DOHH2 (cell line): ENCODE measurements around the gene LTB4R.
"Not testable (repeated sequence)": the region's sequence is repeated elsewhere in the genome, so short reads cannot be mapped to it uniquely, and the experiment has no call there.

ENCODE experiments used
- H3F3A ChIP-seq: fragments of 200-600 bp; sonication (generic), shearing (Covaris generic); 2 replicates; pipeline ENCODE4 v1.6.0; 2016; ENCODE audit warnings: antibody characterized with exemption, mild to moderate bottlenecking; ENCODE audit not compliant: control insufficient read depth, insufficient read depth
- H3K27ac ChIP-seq: fragments of 200-600 bp; sonication (generic); 2 replicates; pipeline ENCODE4 v1.5.1; 2014; ENCODE audit warnings: low read depth, mild to moderate bottlenecking, low read length, moderate library complexity
- H3K27me3 ChIP-seq: fragments of 200-600 bp; sonication (generic); 2 replicates; pipeline ENCODE4 v1.6.1; 2014; ENCODE audit warnings: mild to moderate bottlenecking, low read length, mixed read lengths; ENCODE audit not compliant: control insufficient read depth
- H3K36me3 ChIP-seq: fragments of 200-600 bp; sonication (generic); 2 replicates; pipeline ENCODE4 v1.6.1; 2014; ENCODE audit warnings: mild to moderate bottlenecking, low read length, moderate library complexity, mixed read lengths; ENCODE audit not compliant: control insufficient read depth
- H3K4me1 ChIP-seq: fragments of 200-600 bp; sonication (generic); 2 replicates; pipeline ENCODE4 v1.6.1; 2014; ENCODE audit warnings: mild to moderate bottlenecking, low read length, mixed read lengths; ENCODE audit not compliant: control insufficient read depth
- H3K4me2 ChIP-seq: fragments of 200-600 bp; sonication (generic); 2 replicates; pipeline ENCODE4 v1.6.0; 2014; ENCODE audit warnings: mild to moderate bottlenecking, low read length, moderate library complexity
- H3K4me3 ChIP-seq: fragments of 200-600 bp; sonication (generic); 2 replicates; pipeline ENCODE4 v1.5.1; 2014; ENCODE audit warnings: mild to moderate bottlenecking, low read length, mixed read lengths
- H3K79me2 ChIP-seq: fragments of 200-600 bp; sonication (generic); 2 replicates; pipeline ENCODE4 v1.6.1; 2014; ENCODE audit warnings: mild to moderate bottlenecking, low read length, mixed read lengths; ENCODE audit not compliant: control insufficient read depth
- H3K9me2 ChIP-seq: fragments of 200-600 bp; sonication (generic); replicated peaks from 2 replicates; pipeline ENCODE4 v1.6.1; 2014; ENCODE audit warnings: mild to moderate bottlenecking, low read length, mixed read lengths; ENCODE audit not compliant: control insufficient read depth
- H3K9me3 ChIP-seq: fragments of 200-600 bp; sonication (generic); 2 replicates; pipeline ENCODE4 v1.6.1; 2014; ENCODE audit warnings: antibody characterized with exemption, low read length, mixed read lengths; ENCODE audit not compliant: control insufficient read depth, insufficient read depth
- H4K20me1 ChIP-seq: fragments of 200-600 bp; sonication (generic); 2 replicates; pipeline ENCODE4 v1.6.0; 2014; ENCODE audit warnings: low read depth, mild to moderate bottlenecking, antibody characterized with exemption, low read length, moderate library complexity; ENCODE audit not compliant: control insufficient read depth, insufficient read depth
- CTCF ChIP-seq: fragments of 200-600 bp; sonication (generic); IDR thresholded peaks from one replicate; pipeline ENCODE4 v1.5.1; 2014; ENCODE audit warnings: antibody characterized with exemption, mild to moderate bottlenecking, low read depth, low read length; ENCODE audit not compliant: poor library complexity, severe bottlenecking
- EZH2phosphoT487 ChIP-seq: fragments of 200-600 bp; sonication (generic); IDR thresholded peaks from 2 replicates; pipeline ENCODE4 v1.6.1; 2017; ENCODE audit warnings: borderline replicate concordance, mild to moderate bottlenecking, antibody characterized with exemption, low read length, moderate library complexity, mixed read lengths

Gene LTB4R

GRCh38 chr14:24353559-24354481, 42.5 kb downstream of the LTB4R start:
- no peak overlapping the region for H3K4me2 ChIP-seq
- H3K27me3 ChIP-seq, result peaks cover 33% of the 10 kb centered on the region

GRCh38 chr14:24354482-24354825, 43.2 kb downstream of the LTB4R start:
- not testable (repeated sequence) for H3K4me3 ChIP-seq, H3K27ac ChIP-seq, H3K9me3 ChIP-seq, H3K36me3 ChIP-seq, H3F3A ChIP-seq, H3K9me2 ChIP-seq, H4K20me1 ChIP-seq, H3K4me2 ChIP-seq, H3K4me1 ChIP-seq, H3K79me2 ChIP-seq
- H3K27me3 ChIP-seq, result peaks cover 27% of the 10 kb centered on the region

More at GRCh38 chr14:24353559-24354481, 42.5 kb downstream of the LTB4R start:
- Histone ChIP-seq H3K79me2 (no peaks in the 10 kb centered on the region), H3K9me3 (no peaks in the 10 kb centered on the region), H4K20me1 (no peaks in the 10 kb centered on the region), H3K36me3 (no peaks in the 10 kb centered on the region), H3K27ac (no peak overlapping the region), H3K9me2 (no peaks in the 10 kb centered on the region), H3K4me3 (no peak overlapping the region), H3K4me1 (peaks cover 4% of the 10 kb centered on the region; the same call in 1 of the 2 replicates), H3F3A (no peaks in the 10 kb centered on the region)
- TF ChIP-seq CTCF, result no peak
- TF ChIP-seq EZH2phosphoT487, result no peak

DNA sequence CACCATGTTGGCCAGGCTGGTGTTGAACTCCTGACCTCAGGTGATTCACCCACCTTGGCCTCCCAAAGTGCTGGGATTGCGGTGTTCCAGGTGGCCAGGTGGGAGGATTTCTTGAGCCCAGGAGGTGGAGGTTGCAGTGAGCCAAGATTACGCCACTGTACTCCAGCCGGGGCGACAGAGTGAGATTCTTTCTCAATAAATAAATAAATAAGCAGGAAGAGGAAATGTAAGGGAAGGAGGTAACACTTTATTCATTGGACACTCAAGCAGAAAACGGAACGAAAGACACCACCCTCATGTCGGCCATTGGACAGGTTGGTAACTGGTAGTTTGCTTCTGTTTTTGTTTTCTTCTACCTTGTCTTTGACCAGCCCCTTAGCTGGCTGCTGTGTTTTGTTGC, 43.7 kb downstream of the LTB4R start:
- H3K9me2 ChIP-seq, result no peaks in the 10 kb centered on the region
- H3K27ac ChIP-seq, result no peak overlapping the region
- no peaks in the 10 kb centered on the region for H4K20me1 ChIP-seq
- peaks cover 4% of the 10 kb centered on the region; the same call in 1 of the 2 replicates for H3K4me1 ChIP-seq
- no peaks in the 10 kb centered on the region for H3F3A ChIP-seq
- no peak overlapping the region for H3K4me2 ChIP-seq
- no peak overlapping the region for H3K4me3 ChIP-seq
- H3K36me3 ChIP-seq, result no peaks in the 10 kb centered on the region
- H3K27me3 ChIP-seq, result peaks cover 22% of the 10 kb centered on the region
- no peaks in the 10 kb centered on the region for H3K9me3 ChIP-seq
- H3K79me2 ChIP-seq, result no peaks in the 10 kb centered on the region
- TF ChIP-seq CTCF (no peak), EZH2phosphoT487 (no peak)

- Histone ChIP-seq H3K4me1 (peaks cover 4% of the 10 kb centered on the region; the same call in 1 of the 2 replicates), H3K27ac (no peak overlapping the region), H3K79me2 (no peaks in the 10 kb centered on the region), H3K9me3 (no peaks in the 10 kb centered on the region), H4K20me1 (no peaks in the 10 kb centered on the region), H3K4me2 (no peak overlapping the region), H3K27me3 (peaks cover 15% of the 10 kb centered on the region), H3K36me3 (no peaks in the 10 kb centered on the region), H3K4me3 (no peak overlapping the region), H3F3A (no peaks in the 10 kb centered on the region), H3K9me2 (no peaks in the 10 kb centered on the region)
- TF ChIP-seq CTCF (no peak), EZH2phosphoT487 (no peak)
Measured at GRCh38 chr14:24356208-24356607, 44.9 kb downstream of the LTB4R start.
